Esophagus squamous epithelium (tissue), 4 donors: ENCODE measurements around the gene PUM1.

ENCODE experiments used
- CTCF ChIP-seq, 6 experiments: fragments of 450-650 bp in 4 of 6; fragments of 200-600 bp in 2 of 6; sonication (generic) in 2 of 6; IDR thresholded peaks; one replicate each; pipeline ENCODE4 v1.5.1; 2016 to 2019; ENCODE audit warnings: antibody characterized with exemption in 6 of 6, mild to moderate bottlenecking in 4 of 6, moderate library complexity in 4 of 6
- POLR2A ChIP-seq, 4 donors: fragments of 450-650 bp; IDR thresholded peaks; one replicate each; pipeline ENCODE4 v1.6.1; 2017; ENCODE audit warnings: antibody characterized with exemption in 4 of 4, mild to moderate bottlenecking in 4 of 4, moderate library complexity in 3 of 4

GRCh38 chr1:30955448-30956015 lies 110.0 kb downstream of the PUM1 start:
- TF ChIP-seq CTCF (IDR thresholded peaks at IDR 0.05) (no peak), POLR2A (IDR thresholded peaks at IDR 0.05) (no peak)
